Thymus (tissue), 14 donors: ENCODE results near the gene ZNF100. TPM values are rescaled to one million over a fixed set of nuclear protein-coding genes. Genes with fewer than 3 reads are reported as not detected.
"Not testable (repeated sequence)": the region's sequence is repeated elsewhere in the genome, so short reads cannot be mapped to it uniquely, and the experiment has no call there.

Experiments
- DNase-seq, 9 donors: peaks; one replicate each; pipeline ENCODE4 v3.0.0-alpha.2; 2013; ENCODE audit warnings: low spot score in 9 of 9, low read depth in 6 of 9, missing footprints in 1 of 9
- H3K27ac ChIP-seq, 2 donors: one replicate each; pipeline ENCODE4 v1.5.1; 2013; ENCODE audit warnings: control low read depth in 1 of 2, low read depth in 1 of 2, low read length in 1 of 2, mild to moderate bottlenecking in 1 of 2, moderate library complexity in 1 of 2
- H3K27me3 ChIP-seq, 2 donors: one replicate each; pipeline ENCODE4 v1.5.1; 2013; ENCODE audit warnings: low read length in 1 of 2; ENCODE audit not compliant: control insufficient read depth in 2 of 2, insufficient read depth in 1 of 2
- H3K36me3 ChIP-seq, 2 donors: one replicate each; pipeline ENCODE4 v1.5.1; 2013; ENCODE audit warnings: low read length in 1 of 2, mild to moderate bottlenecking in 1 of 2, moderate library complexity in 1 of 2; ENCODE audit not compliant: control insufficient read depth in 2 of 2, insufficient read depth in 2 of 2
- H3K4me1 ChIP-seq, 2 donors: one replicate each; pipeline ENCODE4 v1.5.1; 2013; ENCODE audit warnings: low read length in 2 of 2; ENCODE audit not compliant: control insufficient read depth in 2 of 2, insufficient read depth in 2 of 2
- H3K4me3 ChIP-seq, 2 donors: one replicate each; pipeline ENCODE4 v1.5.1; 2013; ENCODE audit warnings: low read length in 2 of 2, control low read depth in 1 of 2, mild to moderate bottlenecking in 1 of 2
- H3K9me3 ChIP-seq, 2 donors: one replicate each; pipeline ENCODE4 v1.5.1; 2013; ENCODE audit warnings: low read length in 1 of 2, mild to moderate bottlenecking in 1 of 2; ENCODE audit not compliant: control insufficient read depth in 2 of 2, insufficient read depth in 1 of 2
- whole genome bisulfite sequencing: extraction: QIAGEN DNeasy Blood & Tissue Kit; methylation state at CpG from one replicate; pipeline ENCODE4 v1.1.7; 2013; 5-methylcytosine and 5-hydroxymethylcytosine counted together
- long read RNA-seq, 10 donors: transcript quantifications; one replicate each; lab custom pipeline, GENCODE V29; 2026
- polyA plus RNA-seq: library from polyadenylated mRNA; stranded (reverse); fragments of 200-250 nt; gene quantifications from one replicate; pipeline ENCODE4 v1.2.3, GENCODE V29; 2013
- total RNA-seq: library from RNA; stranded (reverse); fragments of 120-200 nt; gene quantifications from one replicate; pipeline ENCODE4 v1.2.4, GENCODE V29; 2013
- donor health status: healthy.

ZNF100 gene
- total RNA-seq (14.7 TPM), polyA plus RNA-seq (5.3 TPM)
- long read RNA-seq, donor 1: 0 reads
- long read RNA-seq, donor 2, full-length matches to known transcripts: 2 of 2 reads
- long read RNA-seq, donor 2, partial matches to known transcripts: 0 of 2 reads
- long read RNA-seq, donor 2, other reads (novel, unspliced or antisense): 0 of 2 reads
- long read RNA-seq, donor 3: 0 reads
- long read RNA-seq, donor 4, full-length matches to known transcripts: 1 of 1 reads
- long read RNA-seq, donor 4, partial matches to known transcripts: 0 of 1 reads
- long read RNA-seq, donor 4, other reads (novel, unspliced or antisense): 0 of 1 reads
- long read RNA-seq, donor 5, full-length matches to known transcripts: 2 of 2 reads
- long read RNA-seq, donor 5, partial matches to known transcripts: 0 of 2 reads
- long read RNA-seq, donor 5, other reads (novel, unspliced or antisense): 0 of 2 reads
- long read RNA-seq, donor 6, full-length matches to known transcripts: 2 of 2 reads
- long read RNA-seq, donor 6, partial matches to known transcripts: 0 of 2 reads
- long read RNA-seq, donor 6, other reads (novel, unspliced or antisense): 0 of 2 reads
- long read RNA-seq, donor 7, full-length matches to known transcripts: 3 of 3 reads
- long read RNA-seq, donor 7, partial matches to known transcripts: 0 of 3 reads
- long read RNA-seq, donor 7, other reads (novel, unspliced or antisense): 0 of 3 reads
- long read RNA-seq, donor 8, full-length matches to known transcripts: 2 of 2 reads
- long read RNA-seq, donor 8, partial matches to known transcripts: 0 of 2 reads
- long read RNA-seq, donor 8, other reads (novel, unspliced or antisense): 0 of 2 reads
- long read RNA-seq, donor 9, full-length matches to known transcripts: 4 of 4 reads
- long read RNA-seq, donor 9, partial matches to known transcripts: 0 of 4 reads
- long read RNA-seq, donor 9, other reads (novel, unspliced or antisense): 0 of 4 reads
- long read RNA-seq, donor 10, full-length matches to known transcripts: 6 of 6 reads
- long read RNA-seq, donor 10, partial matches to known transcripts: 0 of 6 reads
- long read RNA-seq, donor 10, other reads (novel, unspliced or antisense): 0 of 6 reads

DNA sequence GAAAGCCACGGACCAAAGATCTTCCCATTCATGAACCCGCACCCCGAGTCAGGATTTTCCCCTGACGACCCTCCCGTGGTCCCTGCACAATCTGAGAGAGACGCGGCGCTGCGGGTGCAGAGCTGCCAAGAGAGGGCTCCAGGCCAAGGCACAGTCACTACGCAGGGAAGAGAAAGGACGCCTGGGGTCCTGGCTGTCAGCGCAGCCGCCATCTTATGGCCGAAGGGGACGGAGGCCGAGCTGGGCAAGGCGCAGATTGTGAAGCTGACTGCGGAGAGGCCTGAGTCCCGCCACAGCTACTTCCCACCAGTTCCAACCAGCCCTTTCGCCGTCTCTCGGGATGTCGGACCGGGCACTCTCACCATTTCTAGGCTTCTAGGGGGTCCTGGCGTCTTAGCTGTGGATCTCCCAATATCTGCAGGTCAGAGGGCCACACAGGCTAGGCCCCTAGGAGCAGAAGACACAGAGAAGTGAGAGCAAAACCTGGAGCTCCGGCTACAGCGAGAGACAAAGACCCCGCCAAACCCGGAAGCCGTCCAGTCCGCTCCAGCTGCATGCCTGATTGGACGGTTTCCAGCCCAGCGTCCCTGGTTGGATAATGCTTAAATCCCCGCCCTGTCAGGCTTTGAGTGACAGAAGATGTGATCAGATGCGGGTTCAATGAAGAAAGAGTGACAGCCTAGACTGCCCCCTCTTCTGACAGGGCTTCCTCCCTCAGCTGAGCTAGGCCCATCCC, at the start of gene ZNF100:
Gene ZNF100 (minus strand): TSS at position 515 of the 736 bp plus-strand sequence. CDS start 150 bp downstream, at position 365.
- DNase-seq: peak; percentile 77 to 95 (median 85)

GRCh38 chr19:21812448-21812847, 45.1 kb upstream of the ZNF100 start:
- no peaks in the 10 kb centered on the region for H3K27me3 ChIP-seq
- no peak overlapping the region for H3K4me3 ChIP-seq
- DNase-seq: no peak
- no peaks in the 10 kb centered on the region for H3K4me1 ChIP-seq
- H3K9me3 ChIP-seq: peaks cover 35 to 37% of the 10 kb centered on the region in 2 donors
- peaks cover 48 to 50% of the 10 kb centered on the region in 2 donors for H3K36me3 ChIP-seq
- H3K27ac ChIP-seq: no peak overlapping the region
- WGBS: 98% methylated on average over 4 of the region's 4 CpGs

More for the DNA sequence above, at the start of gene ZNF100:
- WGBS: under 1% methylated on average over 35 of the region's 35 CpGs
- Histone ChIP-seq H3K36me3 (peaks cover 17 to 20% of the 10 kb centered on the region in 2 donors), H3K9me3 (peaks cover 0 to 1% of the 10 kb centered on the region in 2 donors), H3K4me3 (peak within 1 kb of the TSS; percentile 56 to 86), H3K27ac (peak within 1 kb of the TSS; percentile 82 to 89), H3K27me3 (no peaks in the 10 kb centered on the region), H3K4me1 (peaks cover 0 to 2% of the 10 kb centered on the region in 2 donors)

- DNase-seq, H3K27ac ChIP-seq, H3K27me3 ChIP-seq, H3K4me1 ChIP-seq, H3K4me3 ChIP-seq: not testable (repeated sequence)
- H3K9me3 ChIP-seq: peaks cover 13 to 21% of the 10 kb centered on the region in 2 donors
- peaks cover 23 to 28% of the 10 kb centered on the region in 2 donors for H3K36me3 ChIP-seq
- 98% methylated on average over 3 of the region's 3 CpGs for WGBS
Observed at GRCh38 chr19:21808400-21809000, 41.1 kb upstream of the ZNF100 start.

DNA sequence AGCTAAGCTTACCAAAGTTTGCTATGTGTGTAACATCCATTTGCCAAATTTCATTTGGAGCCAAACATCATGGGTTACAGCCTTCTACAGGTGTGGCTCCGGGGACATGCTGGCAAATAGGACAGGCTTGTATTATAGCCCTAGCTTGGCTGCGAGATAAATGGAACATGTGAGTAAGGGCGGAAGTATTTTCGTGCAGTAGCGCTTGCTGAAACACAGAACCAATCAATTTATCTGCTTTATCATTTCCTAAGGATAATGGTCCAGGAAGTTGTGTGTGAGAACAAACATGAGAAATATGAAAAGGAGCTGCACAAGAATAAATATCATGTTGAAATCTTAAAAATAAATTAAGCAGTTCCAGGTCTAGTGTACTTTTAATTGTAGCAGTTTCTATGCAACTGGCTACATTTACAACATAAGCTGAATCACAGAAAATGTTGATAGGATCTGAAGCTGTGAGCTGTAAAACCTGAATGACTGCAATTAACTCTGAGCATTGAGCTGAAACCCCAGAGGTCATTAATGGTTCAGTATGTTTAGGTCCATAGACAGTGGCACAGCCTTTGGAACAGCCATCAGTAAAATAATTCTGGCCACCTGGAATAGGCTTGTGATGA, 22.2 kb upstream of the ZNF100 start:
- Histone ChIP-seq H3K4me3 (no peak overlapping the region), H3K27me3 (no peaks in the 10 kb centered on the region), H3K9me3 (peaks cover 1 to 4% of the 10 kb centered on the region in 2 donors), H3K4me1 (no peaks in the 10 kb centered on the region), H3K36me3 (no peaks in the 10 kb centered on the region), H3K27ac (no peak overlapping the region)
- WGBS: 89% methylated on average over 5 of the region's 5 CpGs
- DNase-seq: no peak

- H3K27ac ChIP-seq: no peak overlapping the region
- no peaks in the 10 kb centered on the region for H3K36me3 ChIP-seq
- no peak overlapping the region for H3K4me3 ChIP-seq
- no peaks in the 10 kb centered on the region for H3K27me3 ChIP-seq
- WGBS: 95% methylated on average over 3 of the region's 3 CpGs
- DNase-seq: no peak
- peaks cover 1 to 4% of the 10 kb centered on the region in 2 donors for H3K9me3 ChIP-seq
- H3K4me1 ChIP-seq: no peaks in the 10 kb centered on the region
Observed at GRCh38 chr19:21786936-21787335, 19.6 kb upstream of the ZNF100 start.

- not testable (repeated sequence) for H3K4me1 ChIP-seq, H3K27ac ChIP-seq, DNase-seq, H3K27me3 ChIP-seq, H3K4me3 ChIP-seq, H3K36me3 ChIP-seq, H3K9me3 ChIP-seq
- WGBS: over 99% methylated on average over 23 of the region's 30 CpGs
Observed at GRCh38 chr19:21775792-21776191, 8.4 kb upstream of the ZNF100 start.

DNA sequence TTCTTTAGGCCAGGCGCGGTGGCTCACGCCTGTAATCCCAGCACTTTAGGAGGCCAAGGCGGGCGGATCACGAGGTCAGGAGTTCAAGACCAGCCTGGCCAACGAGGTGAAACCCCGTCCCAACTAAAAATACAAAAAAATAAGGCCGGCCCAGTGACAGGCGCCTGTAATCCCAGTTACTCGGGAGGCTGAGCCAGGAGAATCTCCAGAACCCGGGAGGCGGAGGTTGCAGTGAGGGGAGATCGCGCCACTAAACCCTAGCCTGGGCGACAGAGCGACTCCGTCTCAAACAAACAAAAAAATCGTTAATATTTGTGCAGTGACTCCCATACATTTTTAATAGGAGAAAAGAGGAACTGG, 694 bp downstream of the ZNF100 start:
- 2% methylated on average over 19 of the region's 19 CpGs for WGBS
- not testable (repeated sequence) for H3K9me3 ChIP-seq, DNase-seq, H3K27me3 ChIP-seq, H3K4me1 ChIP-seq
- Histone ChIP-seq H3K27ac (peak overlapping the region; percentile 43 to 89), H3K4me3 (peak overlapping the region; percentile 56 to 86), H3K36me3 (peaks cover 20 to 23% of the 10 kb centered on the region in 2 donors)

DNA sequence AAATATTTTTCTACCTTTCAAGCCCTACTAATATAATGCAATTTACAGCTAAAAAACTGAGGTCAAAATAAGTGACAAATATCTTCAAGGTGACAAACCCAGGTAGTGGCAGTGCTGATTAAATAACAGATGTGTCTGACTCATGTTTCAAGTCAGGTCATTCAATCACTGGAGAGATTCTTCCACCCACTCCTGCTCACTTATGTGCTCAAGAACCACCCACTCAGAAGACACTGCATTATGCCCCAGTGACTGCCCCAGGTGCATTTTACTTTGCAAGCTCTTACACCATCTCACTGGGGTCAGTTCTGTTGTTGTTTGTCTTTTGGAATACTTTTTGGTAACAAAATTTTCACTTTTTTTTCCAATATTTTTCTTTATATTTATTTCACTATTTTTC, 2.2 kb downstream of the ZNF100 start:
- no peak overlapping the region for H3K27ac ChIP-seq
- DNase-seq: no peak
- peaks cover 0 to 2% of the 10 kb centered on the region in 2 donors for H3K4me1 ChIP-seq
- H3K9me3 ChIP-seq: peaks cover 3% of the 10 kb centered on the region in 2 donors
- peaks cover 26 to 29% of the 10 kb centered on the region in 2 donors for H3K36me3 ChIP-seq
- H3K4me3 ChIP-seq: no peak overlapping the region
- H3K27me3 ChIP-seq: no peaks in the 10 kb centered on the region
